DND-41 (cell line): Measurements from ENCODE around the gene TMEM269.
A peak's percentile ranks its signal among the peaks of the same experiment; 100 is the strongest.

Experiments
- ATAC-seq: fragments of 200-7000 bp; cut with Tn5 transposase; 3 replicates; pipeline ENCODE4 v1.9.1; 2021; ENCODE audit warnings: low read depth; ENCODE audit not compliant: insufficient read depth
- DNase-seq: peaks from one replicate; pipeline ENCODE4 v3.0.0-alpha.2; 2020
- H2AFZ ChIP-seq: 2 replicates; pipeline ENCODE4 v1.6.0; 2012; ENCODE audit warnings: low read depth, low read length
- H3K27ac ChIP-seq: 2 replicates; pipeline ENCODE4 v1.5.1; 2012; ENCODE audit warnings: low read length, inconsistent platforms
- H3K27me3 ChIP-seq: fragments of 200-600 bp; sonication (generic); 2 replicates; pipeline ENCODE4 v1.6.0; 2012; ENCODE audit warnings: low read length, mild to moderate bottlenecking, inconsistent platforms; ENCODE audit not compliant: insufficient read depth, poor library complexity
- H3K36me3 ChIP-seq: 2 replicates; pipeline ENCODE4 v1.5.1; 2012; ENCODE audit warnings: low read length, inconsistent platforms; ENCODE audit not compliant: insufficient read depth
- H3K4me1 ChIP-seq: 2 replicates; pipeline ENCODE4 v1.5.1; 2012; ENCODE audit warnings: mild to moderate bottlenecking, low read length; ENCODE audit not compliant: insufficient read depth
- H3K4me2 ChIP-seq: 2 replicates; pipeline ENCODE4 v1.6.0; 2012; ENCODE audit warnings: mild to moderate bottlenecking, moderate library complexity, low read length, inconsistent platforms; ENCODE audit not compliant: insufficient read depth
- H3K4me3 ChIP-seq, 2 experiments: fragments of 200-600 bp in 1 of 2; shearing (Covaris generic) in 1 of 2; 2 replicates each; pipeline ENCODE4 v1.5.1; 2012 to 2016; ENCODE audit warnings: inconsistent platforms in 2 of 2, low read length in 2 of 2, mild to moderate bottlenecking in 2 of 2, low read depth in 1 of 2, moderate library complexity in 1 of 2
- H3K79me2 ChIP-seq: 2 replicates; pipeline ENCODE4 v1.6.0; 2012; ENCODE audit warnings: low read length, inconsistent platforms; ENCODE audit not compliant: insufficient read depth
- H3K9ac ChIP-seq: 2 replicates; pipeline ENCODE4 v1.6.0; 2012; ENCODE audit warnings: low read depth, mild to moderate bottlenecking, inconsistent platforms, low read length, moderate library complexity
- H3K9me3 ChIP-seq: 2 replicates; pipeline ENCODE4 v1.5.1; 2012; ENCODE audit warnings: low read length, moderate library complexity, mild to moderate bottlenecking, inconsistent platforms; ENCODE audit not compliant: insufficient read depth, severe bottlenecking
- H4K20me1 ChIP-seq: 2 replicates; pipeline ENCODE4 v1.6.0; 2012; ENCODE audit warnings: low read length; ENCODE audit not compliant: insufficient read depth
- CTCF ChIP-seq: IDR thresholded peaks from 2 replicates; pipeline ENCODE4 v1.5.1; 2012; ENCODE audit warnings: borderline replicate concordance, low read length, moderate library complexity, mild to moderate bottlenecking; ENCODE audit not compliant: poor library complexity, severe bottlenecking; ENCODE audit errors: extremely low read depth
- EZH2 ChIP-seq: IDR thresholded peaks from 3 replicates; pipeline ENCODE4 v1.6.1; 2012; ENCODE audit warnings: borderline replicate concordance, low read depth, mild to moderate bottlenecking, moderate library complexity, low read length, inconsistent platforms; ENCODE audit not compliant: severe bottlenecking

Gene TMEM269

GRCh38 chr1:42757892-42758275 is 26.9 kb upstream of the TMEM269 start:
- Histone ChIP-seq H2AFZ (no peak overlapping the region), H3K9me3 (no peaks in the 10 kb centered on the region), H3K9ac (no peak overlapping the region), H3K27me3 (no peaks in the 10 kb centered on the region), H3K4me2 (no peak overlapping the region), H4K20me1 (no peaks in the 10 kb centered on the region), H3K79me2 (no peaks in the 10 kb centered on the region), H3K27ac (no peak overlapping the region), H3K4me3 (no peak overlapping the region), H3K36me3 (peaks cover 76% of the 10 kb centered on the region), H3K4me1 (no peaks in the 10 kb centered on the region)
- DNase-seq (no peak), ATAC-seq (no peak)
- TF ChIP-seq EZH2 (no peak), CTCF (no peak)

DNA sequence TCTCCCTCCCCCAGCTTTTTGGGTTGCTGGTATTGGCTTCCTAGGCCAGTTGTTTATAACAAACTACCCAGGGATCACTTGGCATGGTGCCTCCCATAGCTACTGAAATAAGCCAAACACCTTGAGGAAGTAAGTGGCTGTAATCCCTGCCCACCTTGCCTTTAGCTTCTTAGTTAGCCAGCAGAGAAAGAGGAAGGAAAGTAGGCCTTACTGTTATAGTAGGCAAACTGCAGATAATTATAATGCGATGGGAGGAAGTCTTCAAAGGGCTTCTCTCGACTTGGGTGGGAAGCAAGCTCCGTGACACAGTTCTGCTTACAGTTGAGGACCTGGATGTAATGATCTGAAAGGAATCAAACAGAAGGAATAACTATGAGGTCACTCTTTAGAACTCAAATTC is 26.1 kb upstream of the TMEM269 start:
- Histone ChIP-seq H3K4me1 (no peaks in the 10 kb centered on the region), H3K27ac (no peak overlapping the region), H3K4me2 (no peak overlapping the region), H4K20me1 (no peaks in the 10 kb centered on the region), H3K9me3 (no peaks in the 10 kb centered on the region), H3K4me3 (no peak overlapping the region), H2AFZ (no peak overlapping the region), H3K9ac (no peak overlapping the region), H3K79me2 (peaks cover 4% of the 10 kb centered on the region), H3K27me3 (no peaks in the 10 kb centered on the region), H3K36me3 (peaks cover 70% of the 10 kb centered on the region)
- DNase-seq (no peak), ATAC-seq (no peak)
- TF ChIP-seq CTCF = no peak
- no peak for TF ChIP-seq EZH2

DNA sequence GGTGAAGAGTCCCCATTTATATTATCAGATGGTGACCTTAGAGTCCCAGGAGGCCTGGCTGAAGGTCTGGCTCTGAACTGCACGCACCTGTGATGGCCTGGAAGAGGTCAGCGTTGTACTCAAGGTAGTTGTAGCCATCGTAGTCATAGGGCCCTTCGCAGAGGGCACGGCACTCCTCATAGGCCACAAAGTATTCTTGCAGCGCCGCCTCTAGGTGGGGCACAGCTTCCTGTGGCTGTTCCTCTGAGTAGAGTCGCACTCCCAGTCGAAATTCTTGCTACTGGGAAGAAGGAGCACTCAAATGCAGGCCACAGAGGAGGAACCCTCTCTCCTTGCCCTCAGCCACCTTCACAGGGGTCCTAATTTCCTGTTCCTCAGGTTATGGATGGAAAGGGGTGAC is 25.7 kb upstream of the TMEM269 start:
- Histone ChIP-seq H3K9ac (no peak overlapping the region), H3K4me3 (no peak overlapping the region), H2AFZ (no peak overlapping the region), H4K20me1 (no peaks in the 10 kb centered on the region), H3K27me3 (no peaks in the 10 kb centered on the region), H3K27ac (no peak overlapping the region), H3K4me2 (no peak overlapping the region), H3K36me3 (peaks cover 66% of the 10 kb centered on the region), H3K4me1 (no peaks in the 10 kb centered on the region), H3K79me2 (peaks cover 8% of the 10 kb centered on the region), H3K9me3 (no peaks in the 10 kb centered on the region)
- TF ChIP-seq CTCF (peak; percentile 15), EZH2 (no peak)
- ATAC-seq = no peak
- no peak for DNase-seq

GRCh38 chr1:42761567-42761966 is 23.2 kb upstream of the TMEM269 start:
- TF ChIP-seq EZH2 = no peak
- TF ChIP-seq CTCF = no peak
- H3K27ac ChIP-seq = no peak overlapping the region
- H3K4me3 ChIP-seq = no peak overlapping the region
- H3K9me3 ChIP-seq = no peaks in the 10 kb centered on the region
- H2AFZ ChIP-seq = no peak overlapping the region
- peaks cover 16% of the 10 kb centered on the region for H3K4me1 ChIP-seq
- no peak overlapping the region for H3K9ac ChIP-seq
- DNase-seq (no peak), ATAC-seq (no peak)
- no peaks in the 10 kb centered on the region for H3K27me3 ChIP-seq
- H4K20me1 ChIP-seq = no peaks in the 10 kb centered on the region; the same call in 1 of the 2 replicates
- H3K4me2 ChIP-seq = no peak overlapping the region
- peaks cover 32% of the 10 kb centered on the region for H3K79me2 ChIP-seq
- H3K36me3 ChIP-seq = peaks cover 41% of the 10 kb centered on the region
